Kidney glomerular epithelial cell (primary cell): ENCODE data around the gene MTRF1.
"Not testable (repeated sequence)": the region's sequence is repeated elsewhere in the genome, so short reads cannot be mapped to it uniquely, and the experiment has no call there.

Experiments
- DNase-seq: peaks from one replicate; lab custom pipeline; 2025; lab: John Stamatoyannopoulos, UW

Gene MTRF1

DNA sequence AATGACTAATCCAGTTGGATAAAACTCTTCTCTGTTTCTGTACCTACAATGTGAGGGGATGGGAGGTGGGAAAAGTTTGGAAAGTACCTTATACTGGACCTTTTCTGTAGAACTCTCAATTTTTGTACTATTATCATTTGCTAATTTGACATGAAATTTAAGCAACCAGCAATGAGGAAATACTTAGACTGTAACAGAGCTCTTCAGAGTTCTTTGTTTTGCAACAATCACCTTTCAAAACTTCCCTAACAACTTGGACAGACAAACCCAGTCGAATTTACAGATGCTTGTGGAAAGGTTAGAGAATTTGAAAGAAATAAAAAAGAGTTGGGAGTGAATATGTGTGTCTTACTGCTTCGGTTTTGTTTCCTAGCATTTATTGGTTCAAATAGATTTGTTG, 85.8 kb downstream of the MTRF1 start:
- DNase-seq = no peak

DNA sequence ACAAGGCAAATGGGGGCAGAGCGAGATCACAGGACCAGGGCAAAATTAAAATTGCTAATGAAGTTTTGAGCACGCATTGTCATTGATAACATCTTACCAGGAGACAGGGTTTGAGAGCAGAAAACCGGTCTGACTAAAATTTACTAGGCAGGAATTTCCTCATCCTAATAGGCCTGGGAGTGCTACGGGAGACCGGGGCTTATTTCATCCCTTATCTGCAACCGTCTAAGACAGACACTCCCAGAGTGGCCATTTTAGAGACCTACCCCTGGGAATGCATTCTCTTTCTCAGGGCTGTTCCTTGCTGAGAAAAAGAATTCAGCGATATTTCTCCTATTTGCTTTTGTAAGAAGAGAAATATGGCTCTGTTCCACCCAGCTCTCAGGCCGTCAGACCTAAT, 87.8 kb downstream of the MTRF1 start:
- DNase-seq = not testable (repeated sequence)
